Body of pancreas (tissue), 4 donors: ENCODE results near the gene CYGB.

Experiments
- POLR2A ChIP-seq, 3 donors: fragments of 450-650 bp; IDR thresholded peaks; one replicate each; pipeline ENCODE4 v1.6.1; 2016; ENCODE audit warnings: antibody characterized with exemption in 3 of 3, mild to moderate bottlenecking in 2 of 3
- TF ChIP-seq, protein P1 (sequence below), 7 experiments: fragments of 450-650 bp in 4 of 7; fragments of 200-600 bp in 3 of 7; sonication (generic) in 3 of 7; IDR thresholded peaks; one replicate each; pipeline ENCODE4 v1.5.1; 2016 to 2019; ENCODE audit warnings: antibody characterized with exemption in 7 of 7

DNA sequence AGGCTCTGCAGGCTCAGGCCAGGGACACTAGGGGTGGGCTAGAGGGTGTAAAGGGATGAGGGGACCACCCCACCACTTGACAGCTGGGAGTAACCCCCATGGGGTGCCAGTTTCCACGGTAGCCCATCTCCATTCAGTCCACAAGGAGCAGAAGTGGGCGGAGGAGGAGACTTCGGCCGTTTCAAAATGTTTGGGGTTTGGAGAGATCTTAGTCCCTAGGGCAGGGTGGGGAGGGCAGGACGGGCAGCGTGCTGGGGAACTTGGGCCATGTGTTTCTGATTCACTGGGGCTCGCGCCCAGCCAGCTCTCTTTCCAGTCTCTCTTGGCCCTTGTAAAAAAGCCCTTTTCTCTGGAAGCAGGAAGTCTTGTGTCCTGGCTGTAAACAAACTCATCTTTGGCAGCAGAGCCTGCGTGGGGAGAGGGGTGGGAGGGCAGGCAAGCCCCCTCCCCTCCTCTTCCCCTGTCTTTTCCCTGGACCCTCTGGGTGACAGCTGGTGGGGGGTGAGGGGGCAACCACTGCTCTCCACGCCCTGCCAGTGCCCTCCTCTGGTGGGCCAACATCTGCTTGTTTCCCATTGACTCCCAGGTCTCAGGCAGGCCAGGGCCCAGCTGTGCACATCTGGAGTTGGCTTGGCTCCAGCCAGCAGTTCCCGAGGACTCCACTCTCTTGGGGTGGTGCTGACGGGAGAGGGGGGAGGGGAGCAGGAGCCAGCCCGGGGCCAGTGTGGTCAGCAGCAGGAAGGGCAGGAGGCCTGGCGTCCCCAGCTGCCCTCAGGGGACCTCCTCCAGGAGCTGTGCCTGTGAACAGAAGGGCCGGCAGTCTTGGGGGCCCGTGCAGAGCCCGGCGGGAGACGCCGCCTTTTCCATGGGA is 8.1 kb downstream of the CYGB start:
- TF ChIP-seq, protein P1, sequence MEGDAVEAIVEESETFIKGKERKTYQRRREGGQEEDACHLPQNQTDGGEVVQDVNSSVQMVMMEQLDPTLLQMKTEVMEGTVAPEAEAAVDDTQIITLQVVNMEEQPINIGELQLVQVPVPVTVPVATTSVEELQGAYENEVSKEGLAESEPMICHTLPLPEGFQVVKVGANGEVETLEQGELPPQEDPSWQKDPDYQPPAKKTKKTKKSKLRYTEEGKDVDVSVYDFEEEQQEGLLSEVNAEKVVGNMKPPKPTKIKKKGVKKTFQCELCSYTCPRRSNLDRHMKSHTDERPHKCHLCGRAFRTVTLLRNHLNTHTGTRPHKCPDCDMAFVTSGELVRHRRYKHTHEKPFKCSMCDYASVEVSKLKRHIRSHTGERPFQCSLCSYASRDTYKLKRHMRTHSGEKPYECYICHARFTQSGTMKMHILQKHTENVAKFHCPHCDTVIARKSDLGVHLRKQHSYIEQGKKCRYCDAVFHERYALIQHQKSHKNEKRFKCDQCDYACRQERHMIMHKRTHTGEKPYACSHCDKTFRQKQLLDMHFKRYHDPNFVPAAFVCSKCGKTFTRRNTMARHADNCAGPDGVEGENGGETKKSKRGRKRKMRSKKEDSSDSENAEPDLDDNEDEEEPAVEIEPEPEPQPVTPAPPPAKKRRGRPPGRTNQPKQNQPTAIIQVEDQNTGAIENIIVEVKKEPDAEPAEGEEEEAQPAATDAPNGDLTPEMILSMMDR (IDR thresholded peaks at IDR 0.05) = no peak
- no peak for TF ChIP-seq POLR2A (IDR thresholded peaks at IDR 0.05)
